RWPE2 (cell line): ENCODE measurements around the gene MFAP1.
A peak's percentile ranks its signal among the peaks of the same experiment; 100 is the strongest.
"Not testable (repeated sequence)": the region's sequence is repeated elsewhere in the genome, so short reads cannot be mapped to it uniquely, and the experiment has no call there.

Source experiments
- ATAC-seq: fragments of 200-7000 bp; cut with Tn5 transposase; 3 replicates; pipeline ENCODE4 v1.9.1; 2021; ENCODE audit warnings: low read depth
- DNase-seq: peaks from one replicate; pipeline ENCODE4 v3.0.0-alpha.2; 2020; ENCODE audit warnings: low spot score
- H3K27ac ChIP-seq: fragments of 450-650 bp; 2 replicates; pipeline ENCODE4 v1.5.1; 2017; ENCODE audit warnings: mild to moderate bottlenecking; ENCODE audit not compliant: poor library complexity, severe bottlenecking
- H3K27me3 ChIP-seq: fragments of 250-450 bp; sonication (Bioruptor Pico); 2 replicates; pipeline ENCODE4 v1.5.1; 2021; ENCODE audit warnings: mild to moderate bottlenecking, moderate library complexity; ENCODE audit not compliant: insufficient read depth, poor library complexity, severe bottlenecking
- H3K36me3 ChIP-seq: fragments of 250-450 bp; sonication (Bioruptor Pico); 2 replicates; pipeline ENCODE4 v1.5.1; 2020; ENCODE audit warnings: low read depth, mild to moderate bottlenecking, moderate library complexity
- H3K4me1 ChIP-seq: fragments of 250-450 bp; sonication (Bioruptor Pico); 2 replicates; pipeline ENCODE4 v1.5.1; 2021; ENCODE audit warnings: mild to moderate bottlenecking, moderate library complexity; ENCODE audit not compliant: insufficient read depth, poor library complexity, severe bottlenecking
- H3K4me3 ChIP-seq: fragments of 250-450 bp; sonication (Bioruptor Pico); 2 replicates; pipeline ENCODE4 v1.5.1; 2021; ENCODE audit warnings: mild to moderate bottlenecking, moderate library complexity; ENCODE audit not compliant: severe bottlenecking
- H3K9me3 ChIP-seq: fragments of 250-450 bp; sonication (Bioruptor Pico); 2 replicates; pipeline ENCODE4 v1.5.1; 2021; ENCODE audit warnings: mild to moderate bottlenecking, moderate library complexity; ENCODE audit not compliant: severe bottlenecking
- TF ChIP-seq, protein P1 (sequence below): fragments of 450-650 bp; IDR thresholded peaks from one replicate; pipeline ENCODE4 v1.5.1; 2017; ENCODE audit warnings: mild to moderate bottlenecking, moderate library complexity; ENCODE audit not compliant: poor library complexity, severe bottlenecking

The MFAP1 gene

DNA sequence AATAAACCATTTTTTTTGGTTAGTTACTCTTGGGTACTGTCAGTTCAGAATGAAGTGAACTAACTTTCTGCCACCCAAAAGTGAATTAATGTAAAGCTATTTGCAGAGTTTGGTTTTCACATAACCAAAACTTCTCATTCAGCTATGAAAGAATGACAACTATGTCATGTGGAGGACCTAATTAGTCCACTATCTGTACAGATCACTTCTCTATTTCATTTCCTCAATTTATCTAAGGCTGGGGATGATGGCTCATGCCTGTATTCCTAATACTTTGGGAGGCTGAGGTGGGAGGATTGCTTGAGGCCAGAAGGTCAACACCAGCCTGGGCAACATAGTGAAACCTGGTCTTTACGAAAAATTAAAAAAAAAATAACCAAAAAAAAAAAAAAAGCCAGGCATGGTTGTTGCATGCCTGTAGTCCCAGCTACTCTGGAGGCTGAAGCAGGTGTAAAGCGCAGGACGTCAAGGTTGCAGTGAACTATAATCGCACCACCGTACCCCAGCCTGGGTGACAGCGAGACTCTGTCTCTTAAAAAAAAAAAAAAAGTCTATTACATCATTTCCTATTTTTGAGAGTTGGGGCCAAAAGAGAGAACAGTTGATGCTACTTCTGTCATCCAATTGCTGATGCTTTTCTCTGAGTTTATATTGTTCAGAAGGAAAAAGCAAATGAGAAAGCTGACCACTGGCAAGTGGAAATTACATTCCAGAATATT is 15.4 kb downstream of the MFAP1 start:
- Histone ChIP-seq H3K4me3 (no peak overlapping the region), H3K27me3 (no peaks in the 10 kb centered on the region), H3K9me3 (no peaks in the 10 kb centered on the region), H3K36me3 (peaks cover 97% of the 10 kb centered on the region), H3K4me1 (no peaks in the 10 kb centered on the region), H3K27ac (no peak overlapping the region)
- TF ChIP-seq, protein P1, sequence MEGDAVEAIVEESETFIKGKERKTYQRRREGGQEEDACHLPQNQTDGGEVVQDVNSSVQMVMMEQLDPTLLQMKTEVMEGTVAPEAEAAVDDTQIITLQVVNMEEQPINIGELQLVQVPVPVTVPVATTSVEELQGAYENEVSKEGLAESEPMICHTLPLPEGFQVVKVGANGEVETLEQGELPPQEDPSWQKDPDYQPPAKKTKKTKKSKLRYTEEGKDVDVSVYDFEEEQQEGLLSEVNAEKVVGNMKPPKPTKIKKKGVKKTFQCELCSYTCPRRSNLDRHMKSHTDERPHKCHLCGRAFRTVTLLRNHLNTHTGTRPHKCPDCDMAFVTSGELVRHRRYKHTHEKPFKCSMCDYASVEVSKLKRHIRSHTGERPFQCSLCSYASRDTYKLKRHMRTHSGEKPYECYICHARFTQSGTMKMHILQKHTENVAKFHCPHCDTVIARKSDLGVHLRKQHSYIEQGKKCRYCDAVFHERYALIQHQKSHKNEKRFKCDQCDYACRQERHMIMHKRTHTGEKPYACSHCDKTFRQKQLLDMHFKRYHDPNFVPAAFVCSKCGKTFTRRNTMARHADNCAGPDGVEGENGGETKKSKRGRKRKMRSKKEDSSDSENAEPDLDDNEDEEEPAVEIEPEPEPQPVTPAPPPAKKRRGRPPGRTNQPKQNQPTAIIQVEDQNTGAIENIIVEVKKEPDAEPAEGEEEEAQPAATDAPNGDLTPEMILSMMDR = no peak
- ATAC-seq = no peak
- no peak for DNase-seq

DNA sequence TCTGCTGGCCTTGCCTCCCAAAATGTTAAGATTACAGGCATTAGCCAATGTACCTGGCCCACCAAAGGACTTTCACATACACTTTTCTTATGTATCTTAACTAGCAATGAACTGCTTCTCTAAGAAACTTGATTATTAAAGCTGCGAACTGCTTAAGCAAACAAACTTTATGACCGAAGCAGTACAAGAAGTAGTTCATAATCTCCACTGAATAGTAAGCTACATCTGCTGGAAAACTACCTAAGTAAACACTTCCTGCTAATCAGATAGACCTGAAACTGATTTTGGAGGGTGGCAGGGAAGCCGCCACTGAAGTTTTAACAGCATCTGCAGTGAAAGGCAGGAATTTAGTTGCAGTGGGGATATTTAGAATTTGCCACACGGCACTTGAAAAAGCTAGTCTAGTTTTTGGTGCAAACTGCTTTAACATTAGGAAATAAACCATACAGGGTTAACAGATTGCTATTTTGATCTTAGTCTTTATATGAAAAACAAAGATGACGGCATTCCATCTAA is 16.0 kb downstream of the MFAP1 start:
- no peak overlapping the region for H3K27ac ChIP-seq
- peaks cover 94% of the 10 kb centered on the region for H3K36me3 ChIP-seq

DNA sequence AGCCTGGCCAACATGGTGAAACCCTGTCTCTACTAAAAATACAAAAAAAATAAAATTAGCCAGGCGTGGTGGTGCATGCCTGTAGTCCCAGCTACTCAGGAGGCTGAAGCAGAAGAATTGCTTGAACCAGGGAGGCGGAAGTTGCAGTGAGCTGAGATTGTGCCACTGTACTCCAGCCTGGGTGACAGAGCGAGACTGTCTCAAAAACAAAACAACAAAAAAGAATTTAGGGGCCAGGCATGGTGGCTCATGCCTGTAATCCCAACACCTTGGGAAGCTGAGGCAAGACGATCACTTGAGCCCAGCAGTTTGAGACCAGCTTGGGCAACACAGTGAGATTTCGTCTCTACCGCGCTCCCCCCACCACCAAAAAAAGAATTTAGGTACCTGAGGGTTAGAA is 21.8 kb downstream of the MFAP1 start:
- ATAC-seq, H3K27me3 ChIP-seq, H3K27ac ChIP-seq, H3K4me3 ChIP-seq, DNase-seq, H3K9me3 ChIP-seq: not testable (repeated sequence)
- H3K36me3 ChIP-seq = peaks cover 80% of the 10 kb centered on the region
- peaks cover 12% of the 10 kb centered on the region for H3K4me1 ChIP-seq

More for the DNA sequence above, 16.0 kb downstream of the MFAP1 start:
- Histone ChIP-seq H3K4me1 (no peaks in the 10 kb centered on the region), H3K4me3 (no peak overlapping the region), H3K9me3 (no peaks in the 10 kb centered on the region), H3K27me3 (no peaks in the 10 kb centered on the region)
- no peak for ATAC-seq
- TF ChIP-seq, protein P1 = no peak
- DNase-seq = no peak

DNA sequence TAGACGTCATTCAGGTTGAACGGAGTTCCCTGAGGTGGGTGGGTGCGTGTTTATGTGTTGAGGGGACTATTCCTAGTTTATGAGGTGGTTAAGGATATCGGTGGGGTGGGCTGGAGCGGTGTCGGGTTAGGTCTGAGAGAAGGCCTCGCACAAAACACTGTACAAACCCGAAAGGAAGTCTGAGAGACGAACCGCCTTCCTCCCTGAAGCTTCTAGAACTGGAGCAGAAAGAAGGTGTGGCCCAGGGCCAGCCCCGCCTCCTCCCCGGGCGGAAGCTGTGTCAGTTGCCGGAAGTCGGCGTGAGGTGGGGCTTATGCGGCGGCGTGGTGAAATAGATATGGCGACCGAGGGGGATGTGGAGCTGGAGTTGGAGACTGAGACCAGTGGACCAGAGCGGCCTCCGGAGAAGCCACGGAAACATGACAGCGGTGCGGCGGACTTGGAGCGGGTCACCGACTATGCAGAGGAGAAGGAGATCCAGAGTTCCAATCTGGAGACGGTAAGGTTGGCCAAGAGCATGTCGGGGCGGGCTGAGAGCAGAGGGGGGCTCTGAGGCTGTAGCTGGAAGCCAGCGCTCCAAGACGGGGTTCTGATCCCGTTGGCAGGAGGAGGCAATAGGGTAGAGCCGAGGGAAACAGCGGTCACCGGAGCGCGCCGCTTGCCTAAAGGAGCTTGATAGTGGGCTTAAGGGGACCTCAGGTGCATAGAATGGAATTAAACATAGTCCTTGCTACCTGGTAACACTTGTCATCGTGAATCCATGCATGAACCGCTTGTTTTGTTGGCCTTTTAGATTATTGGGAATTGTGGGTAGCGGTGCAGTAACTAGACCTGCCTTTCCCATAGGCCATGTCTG is 24.0 kb downstream of the MFAP1 start, which contains the start of gene HYPK:
Gene HYPK, plus strand, starts transcription at position 314 of the 856 bp plus-strand sequence. Its CDS starts 24 bp downstream, at position 338.
- TF ChIP-seq, protein P1 = no peak
- Histone ChIP-seq H3K4me1 (peaks cover 12% of the 10 kb centered on the region), H3K36me3 (peaks cover 78% of the 10 kb centered on the region), H3K4me3 (peak within 1 kb of the TSS; percentile 91), H3K27ac (peak within 1 kb of the TSS; percentile 63), H3K27me3 (no peaks in the 10 kb centered on the region), H3K9me3 (no peaks in the 10 kb centered on the region)
- ATAC-seq (peak; percentile 85), DNase-seq (peak; percentile 96)

DNA sequence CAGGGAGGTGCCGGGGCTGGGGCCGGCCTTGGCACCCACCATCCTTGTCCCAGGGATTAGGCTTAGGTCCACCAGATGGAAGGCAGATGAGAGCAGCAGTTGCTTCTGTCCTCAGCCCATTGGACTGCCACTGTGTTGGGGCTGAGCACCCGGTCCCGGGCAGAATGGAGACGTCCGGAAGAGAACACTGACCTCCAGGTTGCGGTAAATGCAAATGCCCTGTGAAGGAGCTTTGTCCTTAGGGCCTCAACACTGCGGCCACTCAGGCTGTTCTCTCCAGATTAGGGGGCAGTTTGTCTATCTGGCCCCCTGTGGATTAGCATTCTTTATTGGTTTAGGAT is 24.6 kb downstream of the MFAP1 start, which contains the start of gene SERINC4:
Gene SERINC4, minus strand, starts transcription at position 276 of the 341 bp plus-strand sequence. Its CDS starts 234 bp downstream, at position 42.
- ATAC-seq = no peak
- Histone ChIP-seq H3K36me3 (peaks cover 78% of the 10 kb centered on the region), H3K27ac (peak within 1 kb of the TSS; percentile 63), H3K9me3 (no peaks in the 10 kb centered on the region), H3K4me1 (peaks cover 12% of the 10 kb centered on the region), H3K27me3 (no peaks in the 10 kb centered on the region), H3K4me3 (peak within 1 kb of the TSS; percentile 91)
- TF ChIP-seq, protein P1 = no peak
- no peak for DNase-seq
